NCI-H460 (cell line): ENCODE measurements around the gene CHERP. TPM values are rescaled to one million over a fixed set of nuclear protein-coding genes. Genes with fewer than 3 reads are reported as not detected.

ENCODE experiments used
- DNase-seq: peaks from one replicate; pipeline ENCODE4 v3.0.0-alpha.2; 2016; ENCODE audit warnings: low read depth; ENCODE audit errors: extremely low read depth
- polyA plus RNA-seq: library from polyadenylated mRNA; depleted of rRNA; stranded (reverse); fragments of >200 nt; gene quantifications from 2 replicates; pipeline ENCODE4 v1.2.3, GENCODE V29; 2014; cell fraction: nucleus; rRNA removed
- total RNA-seq: library from RNA; depleted of rRNA; stranded (reverse); fragments of >200 nt; shearing (Covaris generic); gene quantifications from 2 replicates; pipeline ENCODE4 v1.2.3, GENCODE V29; 2014; rRNA removed

CHERP gene
- total RNA-seq, result 5.9 and 7.0 TPM in 2 replicates
- polyA plus RNA-seq, result 15.3 and 22.4 TPM in 2 replicates

DNA sequence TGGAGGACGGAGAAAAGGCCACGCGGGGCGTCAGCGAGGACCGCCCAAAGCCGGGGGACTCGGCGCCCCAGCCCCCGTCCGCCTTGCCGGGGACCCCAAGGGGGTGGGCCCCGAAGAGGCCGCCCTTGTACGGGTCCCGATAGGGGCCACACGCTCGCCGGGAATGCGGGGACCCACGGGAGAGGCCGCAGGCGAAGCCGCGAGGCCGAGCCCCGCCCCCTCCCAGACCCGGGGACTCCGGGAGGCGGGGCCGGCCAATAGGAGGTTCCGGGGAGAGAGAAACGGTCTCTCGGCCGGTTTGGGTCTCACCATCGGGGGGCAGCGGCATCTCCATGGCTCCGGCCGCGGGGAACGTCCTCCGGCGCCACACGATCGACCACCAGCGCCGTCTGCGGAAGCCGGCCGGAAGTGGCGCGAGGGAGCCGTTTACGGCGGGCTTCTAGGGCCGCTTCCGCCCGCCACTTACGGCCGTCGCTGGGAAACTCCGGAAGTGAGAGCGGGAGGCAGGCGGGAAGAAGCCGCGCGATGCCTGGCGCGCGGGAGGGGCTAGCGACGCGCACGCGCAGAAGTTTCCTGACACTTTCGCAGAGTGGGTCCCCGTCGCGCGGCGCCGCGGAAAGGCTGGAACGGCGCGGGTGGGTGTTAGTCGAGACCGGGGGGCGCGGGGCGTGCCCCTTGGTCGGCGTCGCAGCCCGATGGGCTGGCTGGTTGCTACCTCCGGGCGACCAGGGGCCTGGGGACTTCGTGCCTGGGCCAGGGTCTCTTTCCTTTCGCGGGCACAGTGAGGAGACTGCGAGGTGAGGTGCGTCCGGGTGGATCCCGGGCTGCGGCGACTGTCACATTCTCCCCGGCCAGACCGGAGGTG is at the start of gene CHERP:
CHERP (minus strand) TSS at position 393 of the 865 bp plus-strand sequence; CDS start at position 334, 59 bp downstream.
- DNase-seq, result peak; percentile 84

GRCh38 chr19:16590876-16591802 is 48.9 kb upstream of the CHERP start:
- DNase-seq, result no peak

GRCh38 chr19:16589917-16590316 is 47.7 kb upstream of the CHERP start:
- no peak for DNase-seq

DNA sequence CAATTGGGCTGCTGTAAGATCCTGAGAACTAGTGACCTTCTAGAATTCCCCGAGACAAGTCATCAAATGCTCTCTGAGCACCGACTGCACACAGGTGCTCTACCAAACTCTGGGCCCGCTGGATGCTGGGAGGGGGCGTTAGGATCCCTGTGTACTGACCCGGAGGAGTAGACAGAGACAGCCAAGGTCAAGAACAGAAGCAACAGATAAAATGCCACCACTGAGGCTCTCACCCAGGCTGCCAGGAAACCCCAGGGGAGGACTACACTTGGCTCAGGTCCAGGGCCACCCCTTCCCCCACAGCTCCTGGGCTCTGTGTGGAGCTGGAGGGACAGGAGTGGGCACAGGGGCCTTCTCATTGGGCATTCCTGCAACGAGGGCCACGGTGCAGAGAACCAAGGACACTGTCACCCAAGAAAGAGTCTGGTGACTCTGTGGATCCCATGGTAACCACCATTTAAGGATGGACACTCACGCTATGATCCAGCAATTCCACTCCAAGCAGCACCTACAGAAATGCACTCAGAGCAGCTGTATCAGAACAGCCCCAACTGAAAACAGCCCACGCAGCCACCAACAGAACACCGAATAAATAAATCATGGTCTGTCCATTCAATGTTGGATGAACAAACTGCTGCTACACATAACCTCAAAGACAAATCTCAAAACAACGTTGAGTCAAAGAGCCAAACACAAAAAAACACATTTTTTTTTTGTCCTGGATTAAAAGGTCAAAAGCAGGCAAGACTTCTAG is 46.8 kb upstream of the CHERP start:
- DNase-seq, result no peak

DNA sequence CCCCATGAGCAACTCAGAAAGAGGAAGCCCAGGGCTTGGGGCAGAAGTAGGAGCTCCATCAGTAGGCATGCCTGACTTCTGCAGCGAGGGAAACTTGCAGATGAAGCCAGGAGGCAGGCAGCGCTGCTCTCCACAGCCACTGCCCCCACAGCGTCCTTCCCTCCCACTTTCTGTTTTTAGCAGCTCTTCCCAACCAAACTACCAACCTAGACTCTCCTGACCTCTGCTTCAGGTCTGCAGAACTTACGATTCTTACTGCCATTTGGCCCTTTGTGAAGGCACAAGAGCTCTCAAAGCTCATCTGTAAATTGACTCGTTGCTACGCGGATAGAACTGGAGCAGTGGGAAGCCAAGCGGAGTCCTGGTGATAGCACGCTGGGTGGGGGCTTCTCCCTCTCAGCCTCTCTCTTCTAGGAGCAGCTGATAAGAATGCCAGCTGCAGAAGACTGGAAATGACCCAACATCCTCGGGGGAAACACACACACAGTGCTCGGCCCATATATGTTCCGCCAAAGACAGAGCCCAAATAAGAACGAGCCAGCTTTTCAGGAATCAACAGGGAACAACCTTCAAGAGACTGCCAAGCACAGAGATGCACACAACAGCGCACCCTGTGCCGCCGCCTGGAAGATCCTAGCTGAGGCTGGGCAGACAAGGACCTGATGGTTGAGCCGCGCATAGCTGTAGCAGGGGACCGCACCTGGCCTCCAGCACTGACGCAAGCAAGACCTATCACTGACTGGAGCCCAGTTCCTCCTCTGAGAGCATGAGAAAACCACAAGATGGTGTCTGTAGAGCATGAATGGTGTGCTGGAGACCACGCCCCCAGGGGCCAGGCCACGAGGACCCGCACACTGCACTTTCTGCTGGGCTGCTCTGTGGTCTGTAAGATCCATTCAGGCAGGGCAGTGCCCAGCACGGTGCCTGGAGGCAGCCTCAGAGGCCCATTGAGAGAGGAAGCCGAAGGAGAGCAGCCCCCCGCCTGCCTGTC is 45.9 kb upstream of the CHERP start:
- DNase-seq, result no peak

- no peak for DNase-seq
Measured at GRCh38 chr19:16586991-16587832, 45.0 kb upstream of the CHERP start.

GRCh38 chr19:16586477-16586871 is 44.2 kb upstream of the CHERP start:
- DNase-seq, result no peak

DNA sequence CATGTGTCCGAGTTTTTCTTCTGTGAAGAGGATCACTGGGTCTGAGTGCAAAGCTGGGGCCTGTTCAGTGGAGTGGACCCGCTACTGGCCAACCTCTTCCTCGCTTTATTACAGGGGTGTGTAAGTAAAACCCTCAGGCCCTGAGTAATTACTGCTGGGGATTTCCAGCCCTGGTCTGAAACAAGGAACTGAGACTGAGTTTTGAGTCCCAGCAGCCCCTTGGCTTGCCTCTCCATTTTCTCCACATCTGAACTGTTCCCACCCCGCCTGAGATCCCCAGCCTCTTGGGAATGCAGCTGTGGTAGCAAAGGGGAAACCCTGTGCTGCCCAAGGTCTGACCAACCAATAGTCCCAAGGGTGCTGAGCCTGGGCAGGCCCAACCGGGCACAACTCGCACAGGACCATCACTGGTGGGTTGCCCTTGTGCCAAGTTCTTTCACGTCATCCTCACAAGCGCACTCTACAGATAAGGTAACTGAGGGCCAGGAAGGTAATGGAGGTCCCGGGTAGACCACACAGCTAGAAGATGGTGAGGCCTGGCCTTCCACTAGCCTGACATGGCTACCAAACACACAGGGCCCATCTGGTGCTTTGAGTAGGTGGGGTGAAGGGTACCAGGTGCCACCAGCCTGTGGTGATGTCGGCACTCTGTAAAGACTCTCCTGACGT is 43.7 kb upstream of the CHERP start:
- DNase-seq, result no peak

- DNase-seq, result no peak
Measured at GRCh38 chr19:16585094-16585801, 43.0 kb upstream of the CHERP start.

- peak; percentile 65 for DNase-seq
Measured at GRCh38 chr19:16584248-16585093, 42.2 kb upstream of the CHERP start.

- no peak for DNase-seq
Measured at GRCh38 chr19:16582486-16583261, 40.4 kb upstream of the CHERP start.

DNA sequence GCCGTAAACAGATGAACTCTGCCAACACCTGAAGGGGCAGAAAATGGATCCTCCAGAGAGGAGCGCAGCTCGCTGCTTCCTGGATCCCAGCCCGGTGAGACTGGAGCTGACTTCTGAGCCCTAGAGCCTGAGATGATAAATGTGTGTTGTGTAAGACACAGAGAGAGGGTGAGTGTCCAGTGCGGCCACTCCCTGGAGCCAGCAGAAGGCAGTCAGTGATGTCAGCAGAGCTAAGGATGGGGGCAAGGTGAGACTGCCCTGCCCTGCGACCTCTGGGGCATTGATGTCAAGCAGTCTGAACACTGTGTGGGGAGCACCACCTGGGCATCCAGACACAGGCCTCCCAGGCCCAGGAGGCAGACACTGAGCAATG is 39.7 kb upstream of the CHERP start:
- no peak for DNase-seq

DNA sequence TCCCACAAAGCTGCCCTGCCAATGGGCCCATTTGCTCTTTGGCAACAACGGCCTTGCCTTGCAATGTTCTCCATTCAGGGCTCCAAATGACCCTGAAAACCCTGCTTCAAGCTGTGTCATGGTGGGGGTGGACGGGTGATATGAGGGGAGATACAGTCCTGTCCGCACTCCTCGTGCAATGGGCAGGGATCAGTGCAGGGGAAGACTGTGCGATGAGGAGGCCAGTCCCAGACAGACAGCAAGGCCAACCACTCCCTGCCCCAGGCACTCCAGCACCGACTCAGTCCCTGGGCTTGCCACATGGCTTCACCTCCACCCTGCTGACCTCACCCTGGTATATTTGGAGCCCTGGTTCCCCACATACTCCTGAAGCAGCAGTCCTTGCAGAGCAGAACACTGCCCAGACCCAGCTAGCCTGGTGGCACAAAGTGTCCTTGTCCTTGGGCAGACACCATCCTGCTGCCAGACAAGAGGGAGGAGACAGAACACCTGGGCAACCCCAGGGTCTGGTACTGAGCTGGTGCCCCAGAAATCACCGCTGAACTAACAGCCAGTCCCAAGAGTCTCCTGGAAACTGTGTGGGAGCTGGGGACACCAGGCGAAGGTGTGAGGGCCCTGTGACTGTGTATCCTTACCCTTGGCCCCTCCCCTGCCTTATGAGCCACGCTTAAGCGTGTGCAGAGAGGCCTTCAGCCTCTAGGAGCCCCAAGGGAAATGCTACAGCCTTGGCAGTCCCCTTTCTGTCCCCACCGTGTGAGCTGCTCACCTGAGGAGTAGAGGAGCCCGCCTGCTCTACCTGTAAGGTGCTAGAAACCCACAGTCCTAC is 39.1 kb upstream of the CHERP start:
- DNase-seq, result no peak

- no peak for DNase-seq
Measured at GRCh38 chr19:16579381-16579780, 37.1 kb upstream of the CHERP start.

DNA sequence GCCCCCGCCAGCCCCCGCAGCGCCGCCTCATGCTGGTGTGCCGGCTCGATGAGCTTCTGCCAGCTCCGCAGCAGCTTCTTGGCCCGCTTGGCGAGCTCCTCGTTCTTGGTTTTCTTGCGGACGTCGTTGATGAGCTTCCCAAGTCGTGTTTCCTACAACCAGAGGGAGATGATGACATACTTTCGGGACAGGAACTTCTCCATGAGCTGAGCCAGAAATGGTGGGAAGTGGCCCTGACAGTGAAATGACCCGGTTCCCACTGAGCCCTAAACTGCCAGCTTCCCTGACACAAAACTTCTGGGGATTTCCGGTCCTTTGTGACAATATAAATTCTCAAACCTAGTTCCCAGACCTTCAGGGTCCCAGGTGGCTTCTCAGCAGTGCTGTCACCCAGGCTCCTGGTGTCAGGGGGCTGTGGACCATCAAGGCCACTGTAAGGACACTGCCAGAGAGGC is 35.3 kb upstream of the CHERP start:
- DNase-seq, result no peak
